Chondrocyte (in vitro differentiated cells): ENCODE data around the gene SFI1. TPM values are rescaled to one million over a fixed set of nuclear protein-coding genes. Genes with fewer than 3 reads are reported as not detected.
"Not testable (repeated sequence)": the region's sequence is repeated elsewhere in the genome, so short reads cannot be mapped to it uniquely, and the experiment has no call there.

ENCODE experiments used
- DNase-seq: peaks from one replicate; pipeline ENCODE4 v3.0.0; 2021; ENCODE audit warnings: mixed read lengths, low spot score
- H3K27ac Mint-ChIP-seq: one replicate; pipeline ENCODE4 v1.8.0; 2021; ENCODE audit warnings: mild to moderate bottlenecking, moderate library complexity, mixed read lengths; ENCODE audit not compliant: unreplicated experiment
- H3K27me3 Mint-ChIP-seq: 2 replicates; pipeline ENCODE4 v1.8.0; 2021; ENCODE audit warnings: low read depth, mixed read lengths
- H3K36me3 Mint-ChIP-seq: 2 replicates; pipeline ENCODE4 v1.8.0; 2021; ENCODE audit warnings: low read depth, mixed read lengths
- H3K4me1 Mint-ChIP-seq: 2 replicates; pipeline ENCODE4 v1.8.0; 2021; ENCODE audit warnings: low read depth, mild to moderate bottlenecking, mixed read lengths
- H3K4me3 Mint-ChIP-seq: one replicate; pipeline ENCODE4 v1.8.0; 2021; ENCODE audit warnings: mild to moderate bottlenecking, moderate library complexity, mixed read lengths; ENCODE audit not compliant: unreplicated experiment
- H3K9me3 Mint-ChIP-seq: 2 replicates; pipeline ENCODE4 v1.8.0; 2021; ENCODE audit warnings: low read depth, mixed read lengths
- CTCF ChIP-seq: fragments of 200-600 bp; sonication (generic); IDR thresholded peaks from 2 replicates; pipeline ENCODE4 v1.5.0; 2021; ENCODE audit warnings: antibody characterized with exemption, mild to moderate bottlenecking, moderate library complexity
- total RNA-seq: library from RNA; stranded (reverse); gene quantifications from 3 replicates; pipeline ENCODE4 v1.2.1, GENCODE V29; 2021

Gene SFI1
- total RNA-seq, 1 donor from 2014 or later: 20.3 TPM

- peak; percentile 43 for TF ChIP-seq CTCF
- Mint-ChIP-seq H3K4me3 (peak overlapping the region; percentile 76), H3K27me3 (no peaks in the 10 kb centered on the region), H3K9me3 (no peaks in the 10 kb centered on the region), H3K4me1 (peaks cover 30% of the 10 kb centered on the region), H3K27ac (peak overlapping the region; percentile 42), H3K36me3 (peaks cover 4% of the 10 kb centered on the region)
- no peak for DNase-seq
Observed at GRCh38 chr22:31488988-31489617, 7.2 kb upstream of the SFI1 start.

GRCh38 chr22:31489632-31490495 lies 6.5 kb upstream of the SFI1 start, which contains the start of gene EIF4ENIF1:
Gene EIF4ENIF1 (minus strand): TSS chr22:31489842. CDS start chr22:31488718, 1,124 bp downstream.
- Mint-ChIP-seq H3K9me3 (no peaks in the 10 kb centered on the region), H3K36me3 (peaks cover 2% of the 10 kb centered on the region)

GRCh38 chr22:31490496-31490925 lies 5.8 kb upstream of the SFI1 start:
- H3K27me3 Mint-ChIP-seq: no peaks in the 10 kb centered on the region
- H3K27ac Mint-ChIP-seq: peak overlapping the region; percentile 99

More at GRCh38 chr22:31489632-31490495, 6.5 kb upstream of the SFI1 start, which contains the start of gene EIF4ENIF1:
- no peak for TF ChIP-seq CTCF
- peak; percentile 95 for DNase-seq
- Mint-ChIP-seq H3K27me3 (no peaks in the 10 kb centered on the region), H3K4me1 (peaks cover 28% of the 10 kb centered on the region), H3K27ac (peak within 1 kb of the TSS; percentile 99), H3K4me3 (peak within 1 kb of the TSS; percentile 94)

GRCh38 chr22:31491218-31491962 lies 4.9 kb upstream of the SFI1 start:
- Mint-ChIP-seq H3K9me3 (no peaks in the 10 kb centered on the region), H3K27ac (peak overlapping the region; percentile 99), H3K36me3 (peaks cover 2% of the 10 kb centered on the region), H3K4me3 (peak overlapping the region; percentile 94), H3K4me1 (peaks cover 35% of the 10 kb centered on the region), H3K27me3 (no peaks in the 10 kb centered on the region)
- no peak for DNase-seq
- TF ChIP-seq CTCF: no peak

More at GRCh38 chr22:31490496-31490925, 5.8 kb upstream of the SFI1 start:
- DNase-seq: no peak
- peaks cover 28% of the 10 kb centered on the region for H3K4me1 Mint-ChIP-seq
- no peaks in the 10 kb centered on the region for H3K9me3 Mint-ChIP-seq
- H3K4me3 Mint-ChIP-seq: peak overlapping the region; percentile 94
- H3K36me3 Mint-ChIP-seq: peaks cover 2% of the 10 kb centered on the region
- TF ChIP-seq CTCF: peak; percentile 39

GRCh38 chr22:31492151-31492550 lies 4.2 kb upstream of the SFI1 start:
- H3K27ac Mint-ChIP-seq: no peak overlapping the region

GRCh38 chr22:31493355-31493754 lies 3.0 kb upstream of the SFI1 start:
- H3K4me1 Mint-ChIP-seq: peaks cover 34% of the 10 kb centered on the region
- H3K27me3 Mint-ChIP-seq, H3K27ac Mint-ChIP-seq, H3K9me3 Mint-ChIP-seq, DNase-seq, H3K36me3 Mint-ChIP-seq, H3K4me3 Mint-ChIP-seq: not testable (repeated sequence)

More at GRCh38 chr22:31492151-31492550, 4.2 kb upstream of the SFI1 start:
- Mint-ChIP-seq H3K36me3 (no peaks in the 10 kb centered on the region), H3K9me3 (no peaks in the 10 kb centered on the region), H3K4me1 (peaks cover 38% of the 10 kb centered on the region), H3K27me3 (no peaks in the 10 kb centered on the region), H3K4me3 (no peak overlapping the region)
- TF ChIP-seq CTCF: no peak
- DNase-seq: no peak
